Omental fat pad (tissue), 4 donors: ENCODE results near the gene SARNP. TPM values are rescaled to one million over a fixed set of nuclear protein-coding genes. Genes with fewer than 3 reads are reported as not detected.
"Not testable (repeated sequence)": the region's sequence is repeated elsewhere in the genome, so short reads cannot be mapped to it uniquely, and the experiment has no call there.

Experiments
- ATAC-seq: fragments of 150-250 bp; one replicate; pipeline ENCODE4 v1.9.1; 2016; ENCODE audit warnings: mild to moderate bottlenecking, moderate library complexity; ENCODE audit not compliant: low FRiP score
- DNase-seq: peaks from one replicate; pipeline ENCODE4 v3.0.0-alpha.2; 2019; ENCODE audit warnings: low spot score
- total RNA-seq, 4 donors: library from RNA; depleted of rRNA; stranded (reverse); fragments of >200 nt; gene quantifications; one replicate each; pipeline ENCODE4 v1.1.0, GENCODE V29; 2016
- TF ChIP-seq, protein P1 (sequence below), 3 donors: fragments of 450-650 bp; IDR thresholded peaks; one replicate each; pipeline ENCODE4 v1.5.1; 2016 to 2017; ENCODE audit warnings: antibody characterized with exemption in 3 of 3, mild to moderate bottlenecking in 3 of 3, moderate library complexity in 2 of 3

Gene SARNP, protein sequence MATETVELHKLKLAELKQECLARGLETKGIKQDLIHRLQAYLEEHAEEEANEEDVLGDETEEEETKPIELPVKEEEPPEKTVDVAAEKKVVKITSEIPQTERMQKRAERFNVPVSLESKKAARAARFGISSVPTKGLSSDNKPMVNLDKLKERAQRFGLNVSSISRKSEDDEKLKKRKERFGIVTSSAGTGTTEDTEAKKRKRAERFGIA
- 10 to 100 TPM; 43.8 to 62.7 (median 52.5) TPM for total RNA-seq

DNA sequence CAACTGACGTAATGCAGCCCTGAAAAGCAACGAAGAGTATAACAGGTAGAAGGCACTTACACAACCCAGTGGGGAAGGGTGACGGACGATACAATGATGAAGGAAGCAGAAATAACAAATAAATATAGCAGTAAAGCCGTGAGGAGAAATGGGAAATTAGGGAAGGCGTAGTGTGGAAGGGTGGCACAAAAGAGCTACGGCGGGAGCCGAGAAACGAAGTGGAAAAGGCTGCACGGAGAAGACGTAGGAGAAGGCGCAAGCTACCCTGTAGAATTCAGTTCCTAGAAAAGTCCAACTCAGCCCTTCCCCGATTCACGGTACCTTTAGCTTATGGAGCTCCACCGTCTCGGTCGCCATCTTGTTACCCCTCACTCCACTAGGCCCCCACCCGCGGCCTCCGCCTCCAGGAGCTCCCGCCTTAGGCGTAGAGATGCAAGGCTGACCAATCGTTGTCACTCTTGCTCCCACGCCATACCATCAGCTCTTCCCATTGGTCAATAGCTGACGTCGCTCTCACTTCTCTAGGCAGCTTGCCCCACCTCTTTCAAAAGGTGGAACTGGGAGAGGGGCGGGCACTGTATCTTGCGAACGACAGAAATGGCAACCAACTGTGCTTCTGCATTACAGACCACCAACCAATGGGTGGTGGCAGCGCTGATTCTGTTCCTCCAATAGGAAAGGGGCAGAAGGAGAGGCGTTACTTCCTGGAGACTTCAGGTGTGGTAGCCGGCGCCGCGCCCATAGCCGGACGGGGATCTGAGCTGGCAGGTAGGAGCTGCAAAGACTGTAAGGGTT is at the start of gene SARNP, which contains the start of gene ORMDL2:
Gene SARNP (minus strand): TSS at position 380 of the 795 bp plus-strand sequence. CDS start 23 bp downstream, at position 357.
Gene ORMDL2 (plus strand): TSS at position 697 of the 795 bp plus-strand sequence. CDS start 959 bp downstream, outside the sequence.
- ATAC-seq = peak; percentile 99

DNA sequence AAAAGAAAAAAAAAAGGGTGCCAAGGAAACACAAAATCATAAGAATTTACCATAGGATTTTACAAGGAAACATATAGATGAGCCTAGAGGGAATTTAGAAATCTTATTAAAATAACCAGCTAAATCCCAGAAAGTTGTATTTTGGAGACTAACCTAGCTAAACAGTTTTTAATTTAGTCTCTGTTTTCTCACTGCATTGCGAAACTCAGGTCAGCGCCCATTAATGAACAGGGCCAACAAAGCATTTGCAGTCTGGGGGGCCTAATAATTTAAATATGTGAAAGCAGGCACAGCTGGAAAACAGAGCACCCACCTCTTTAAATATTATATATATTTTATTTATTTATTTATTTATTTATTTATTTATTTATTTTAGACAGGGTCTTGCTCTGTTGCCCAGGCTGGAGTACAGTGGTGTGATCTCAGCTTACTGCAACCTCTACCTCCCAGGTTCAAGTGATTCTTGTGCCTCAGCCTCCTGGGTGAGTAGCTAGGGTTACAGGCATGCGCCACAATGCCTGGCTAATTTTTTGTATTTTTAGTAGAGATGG is 49.0 kb upstream of the SARNP start:
- not testable (repeated sequence) for ATAC-seq, DNase-seq

More for the DNA sequence above, at the start of gene SARNP, which contains the start of gene ORMDL2:
- peak; percentile 81 for DNase-seq
- TF ChIP-seq, protein P1, sequence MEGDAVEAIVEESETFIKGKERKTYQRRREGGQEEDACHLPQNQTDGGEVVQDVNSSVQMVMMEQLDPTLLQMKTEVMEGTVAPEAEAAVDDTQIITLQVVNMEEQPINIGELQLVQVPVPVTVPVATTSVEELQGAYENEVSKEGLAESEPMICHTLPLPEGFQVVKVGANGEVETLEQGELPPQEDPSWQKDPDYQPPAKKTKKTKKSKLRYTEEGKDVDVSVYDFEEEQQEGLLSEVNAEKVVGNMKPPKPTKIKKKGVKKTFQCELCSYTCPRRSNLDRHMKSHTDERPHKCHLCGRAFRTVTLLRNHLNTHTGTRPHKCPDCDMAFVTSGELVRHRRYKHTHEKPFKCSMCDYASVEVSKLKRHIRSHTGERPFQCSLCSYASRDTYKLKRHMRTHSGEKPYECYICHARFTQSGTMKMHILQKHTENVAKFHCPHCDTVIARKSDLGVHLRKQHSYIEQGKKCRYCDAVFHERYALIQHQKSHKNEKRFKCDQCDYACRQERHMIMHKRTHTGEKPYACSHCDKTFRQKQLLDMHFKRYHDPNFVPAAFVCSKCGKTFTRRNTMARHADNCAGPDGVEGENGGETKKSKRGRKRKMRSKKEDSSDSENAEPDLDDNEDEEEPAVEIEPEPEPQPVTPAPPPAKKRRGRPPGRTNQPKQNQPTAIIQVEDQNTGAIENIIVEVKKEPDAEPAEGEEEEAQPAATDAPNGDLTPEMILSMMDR (IDR thresholded peaks at IDR 0.05) = no peak

DNA sequence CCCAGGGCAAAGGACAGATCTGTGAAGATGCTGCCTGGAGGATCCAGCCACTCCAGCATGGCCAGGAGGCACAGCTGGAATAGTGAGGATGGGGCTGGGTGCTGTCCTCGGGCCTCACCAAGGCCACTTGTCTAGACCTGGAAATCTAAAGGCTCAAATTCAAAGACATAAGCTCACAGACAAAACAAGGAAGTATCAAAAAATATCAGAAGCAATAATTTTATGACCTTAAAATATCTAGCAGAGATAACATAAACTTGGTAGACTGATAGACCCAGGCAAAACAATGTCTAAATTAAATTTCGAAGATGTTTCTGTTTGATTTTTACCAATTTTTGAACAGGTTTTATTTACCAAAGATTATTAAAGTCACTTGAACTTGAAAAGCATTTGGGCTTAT is 47.8 kb upstream of the SARNP start:
- TF ChIP-seq, protein P1 (IDR thresholded peaks at IDR 0.05) = no peak
- no peak for ATAC-seq
- DNase-seq = no peak

DNA sequence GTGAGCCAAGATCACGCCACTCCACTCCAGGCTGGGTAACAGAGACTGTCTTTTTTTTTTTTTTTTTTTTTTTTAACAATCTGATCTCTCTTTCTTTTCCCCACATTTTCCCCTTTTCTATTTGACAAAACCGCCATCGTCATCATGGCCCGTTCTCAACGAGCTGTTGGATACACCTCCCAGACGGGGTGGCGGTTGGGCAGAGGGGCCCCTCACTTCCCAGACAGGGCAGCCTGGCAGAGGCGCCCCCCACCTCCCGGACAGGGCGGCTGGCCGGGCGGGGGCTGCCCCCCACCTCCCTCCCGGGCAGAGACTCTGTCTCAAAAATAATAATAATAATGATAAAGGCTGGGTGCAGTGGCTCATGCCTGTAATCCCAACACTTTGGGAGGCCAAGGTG is 45.4 kb upstream of the SARNP start:
- DNase-seq, ATAC-seq: not testable (repeated sequence)

DNA sequence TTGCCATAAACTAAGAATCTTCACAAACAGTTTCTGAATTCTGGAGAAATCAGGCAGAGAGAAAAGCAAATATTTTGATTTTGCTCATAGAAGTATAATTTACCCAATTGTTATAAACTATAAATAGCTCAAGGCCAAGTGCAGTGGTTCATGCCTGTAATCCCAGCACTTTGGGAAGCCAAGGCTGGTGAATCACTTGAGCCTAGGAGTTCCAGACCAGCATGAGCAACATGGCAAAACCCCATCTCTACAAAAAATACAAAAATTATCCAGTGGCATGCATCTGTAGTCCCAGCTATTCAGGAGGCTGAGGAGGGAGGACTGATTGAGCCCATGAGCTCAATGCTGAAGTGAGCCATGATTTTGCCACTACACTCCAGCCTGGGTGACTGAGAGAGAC is 44.8 kb upstream of the SARNP start:
- TF ChIP-seq, protein P1 (IDR thresholded peaks at IDR 0.05) = no peak
- DNase-seq (no peak), ATAC-seq (no peak)

DNA sequence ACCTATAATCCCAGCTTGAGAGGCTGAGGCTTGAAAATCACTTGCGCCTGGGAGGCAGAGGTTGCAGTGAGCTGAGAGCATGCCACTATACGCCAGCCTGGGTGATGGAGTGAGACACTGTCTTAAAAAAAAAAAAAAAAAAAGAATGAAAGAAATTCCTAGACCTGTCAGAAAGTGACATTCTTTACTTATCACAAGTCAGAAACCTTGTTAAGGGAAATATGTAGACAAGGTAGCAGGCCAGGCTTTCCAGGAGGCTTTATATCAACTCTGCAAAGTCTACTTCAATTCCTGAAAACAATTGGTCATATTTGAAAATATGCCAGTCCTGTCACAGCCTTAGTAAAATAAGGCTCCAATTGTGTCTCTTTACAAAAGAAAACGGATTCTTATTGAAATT is 44.3 kb upstream of the SARNP start:
- no peak for ATAC-seq
- TF ChIP-seq, protein P1 (IDR thresholded peaks at IDR 0.05) = no peak
- no peak for DNase-seq

DNA sequence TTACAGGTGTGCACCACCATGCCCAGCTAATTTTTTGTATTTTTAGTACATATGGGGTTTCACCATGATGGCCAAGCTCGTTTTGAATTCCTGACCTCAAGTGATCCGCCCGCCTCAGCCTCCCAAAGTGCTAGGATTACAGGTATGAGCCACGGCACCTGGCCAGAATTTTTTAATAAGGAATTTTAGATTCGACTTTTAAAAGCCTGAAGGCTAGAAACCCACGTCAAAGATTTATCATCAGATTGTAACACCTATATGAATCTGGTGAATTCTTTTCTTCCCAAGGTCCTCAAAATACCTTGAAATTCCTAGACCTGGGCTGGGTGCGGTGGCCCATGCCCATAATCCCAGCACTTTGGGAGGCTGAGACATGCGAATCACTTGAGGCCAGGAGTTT is 43.9 kb upstream of the SARNP start:
- TF ChIP-seq, protein P1 (IDR thresholded peaks at IDR 0.05) = no peak
- DNase-seq = no peak
- no peak for ATAC-seq
